Hindlimb muscle (tissue), 1 donor: Measurements from ENCODE around the gene GPRC5D. TPM values are rescaled to one million over a fixed set of nuclear protein-coding genes. Genes with fewer than 3 reads are reported as not detected.

ENCODE experiments used
- DNase-seq: peaks from one replicate; pipeline ENCODE4 v3.0.0-alpha.2; 2013
- polyA plus RNA-seq: library from polyadenylated mRNA; unstranded; fragments of 120-200 nt; gene quantifications from one replicate; pipeline ENCODE4 v1.2.1, GENCODE V29; 2013; ENCODE audit not compliant: insufficient read length

GPRC5D gene
- polyA plus RNA-seq, 1 donor = not detected

DNA sequence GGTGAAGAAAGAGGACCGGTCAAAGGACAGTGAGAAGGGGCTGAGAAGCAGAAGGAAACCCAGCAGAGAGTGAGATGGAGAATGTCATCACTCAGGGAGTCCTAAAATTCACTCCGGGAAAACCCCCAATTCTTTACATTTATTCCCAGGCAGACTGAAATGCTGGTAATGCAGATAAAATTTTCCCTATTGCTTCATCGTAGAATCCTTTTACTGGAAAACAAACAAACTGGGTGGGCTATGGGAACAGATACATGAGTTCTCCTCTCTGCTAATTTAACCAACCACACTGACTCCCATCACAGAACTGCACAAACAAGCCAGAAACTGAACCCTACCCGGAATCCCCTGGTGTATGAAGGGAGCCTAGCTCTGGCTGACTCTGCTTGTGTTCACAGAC lies 27.2 kb upstream of the GPRC5D start:
- peak; percentile 27 for DNase-seq

DNA sequence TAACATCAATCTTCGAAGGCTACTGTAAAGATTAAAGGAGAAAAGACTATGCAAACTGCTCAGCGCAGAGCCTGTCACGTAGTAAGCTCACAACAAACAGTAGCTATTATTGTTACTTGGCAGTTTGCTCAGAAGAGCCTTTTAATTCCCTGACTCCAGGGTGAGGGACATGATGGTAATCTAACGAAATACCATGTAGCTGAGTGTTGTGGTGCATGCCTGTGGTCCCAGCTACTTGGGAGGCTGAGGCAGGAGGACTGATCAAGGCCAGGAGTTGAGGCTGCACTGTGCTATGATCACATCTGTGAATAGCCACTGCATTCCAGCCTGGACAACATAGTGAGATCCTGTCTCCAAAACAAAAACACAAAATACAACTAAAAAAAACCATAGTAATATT lies 25.3 kb upstream of the GPRC5D start:
- DNase-seq = no peak

- DNase-seq = no peak
These were observed 24.4 kb upstream of the GPRC5D start for GRCh38 chr12:12976366-12976765.

GRCh38 chr12:12975322-12976077 lies 23.5 kb upstream of the GPRC5D start:
- no peak for DNase-seq

GRCh38 chr12:12974211-12974610 lies 22.2 kb upstream of the GPRC5D start:
- no peak for DNase-seq

GRCh38 chr12:12973019-12973418 lies 21.0 kb upstream of the GPRC5D start:
- DNase-seq = no peak

DNA sequence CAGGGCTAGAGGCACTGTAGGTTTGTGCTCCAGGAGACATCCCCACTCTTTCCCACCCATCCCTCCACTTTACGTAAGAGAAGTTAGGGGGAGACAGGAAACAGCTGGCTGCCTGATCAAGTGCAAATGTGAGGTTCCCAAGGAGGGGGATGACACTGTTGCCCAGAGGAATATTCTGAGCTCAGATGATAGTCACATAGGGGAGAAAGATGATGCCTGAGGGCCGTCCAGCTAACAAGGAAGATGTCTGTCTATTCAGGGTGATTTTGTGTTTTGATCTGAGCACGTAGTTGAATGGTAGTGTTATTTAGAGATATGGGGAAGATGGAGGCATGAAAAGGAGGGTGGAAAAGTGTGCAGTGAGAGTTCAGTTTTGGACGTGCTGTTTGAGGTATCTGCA lies 13.9 kb upstream of the GPRC5D start:
- no peak for DNase-seq

GRCh38 chr12:12964255-12964654 lies 12.3 kb upstream of the GPRC5D start:
- DNase-seq = no peak

DNA sequence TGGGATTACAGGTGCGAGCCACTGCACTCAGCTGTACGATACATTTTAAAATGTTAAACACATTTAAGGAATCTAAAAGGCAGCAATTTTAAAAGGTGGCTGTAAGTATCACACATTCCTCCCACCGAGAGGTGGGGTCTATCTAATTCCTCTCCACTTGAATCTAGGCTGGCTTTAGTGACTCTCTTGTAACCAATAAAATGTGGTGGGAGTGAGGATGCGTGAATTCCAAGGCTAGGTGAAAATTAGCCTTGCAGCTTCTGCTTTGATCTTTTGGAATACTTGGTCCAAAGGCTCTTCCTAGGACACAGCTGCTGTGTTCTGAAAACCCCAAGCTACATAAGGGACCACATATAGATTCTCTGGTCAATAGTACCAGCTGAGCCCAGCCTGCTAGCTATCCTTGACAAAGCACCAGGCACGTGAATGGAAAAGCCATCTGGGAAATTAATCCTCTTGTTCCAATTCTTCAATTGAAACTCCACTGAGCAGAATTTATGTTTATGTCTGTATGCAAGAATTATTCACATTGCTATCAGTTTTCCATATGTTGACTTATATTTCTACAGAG lies 8.8 kb upstream of the GPRC5D start:
- no peak for DNase-seq

- no peak for DNase-seq
These were observed 6.9 kb upstream of the GPRC5D start for GRCh38 chr12:12958886-12959285.

GRCh38 chr12:12954878-12955625 lies 3.1 kb upstream of the GPRC5D start:
- no peak for DNase-seq

DNA sequence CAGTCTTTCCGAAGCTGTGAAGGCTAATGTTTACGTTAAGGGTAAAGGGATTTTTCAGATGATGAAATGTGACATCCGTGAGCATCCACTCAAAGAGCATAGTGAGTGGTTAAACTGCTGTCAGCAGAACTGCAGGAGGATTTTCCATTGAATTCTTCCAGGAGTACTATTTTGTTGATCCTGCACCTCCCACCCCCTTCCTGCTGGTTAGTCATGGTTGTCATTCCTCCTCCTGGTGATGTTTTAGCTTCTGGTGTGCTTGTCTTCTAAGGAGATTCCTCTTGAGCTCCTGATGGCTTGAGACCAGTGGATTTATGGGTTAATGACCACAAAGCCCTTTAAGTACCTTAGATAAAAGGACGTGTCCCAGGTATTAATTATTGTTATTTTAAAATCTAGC lies 2.4 kb upstream of the GPRC5D start:
- DNase-seq = no peak

GRCh38 chr12:12951504-12951903 lies 466 bp downstream of the GPRC5D start:
- no peak for DNase-seq

DNA sequence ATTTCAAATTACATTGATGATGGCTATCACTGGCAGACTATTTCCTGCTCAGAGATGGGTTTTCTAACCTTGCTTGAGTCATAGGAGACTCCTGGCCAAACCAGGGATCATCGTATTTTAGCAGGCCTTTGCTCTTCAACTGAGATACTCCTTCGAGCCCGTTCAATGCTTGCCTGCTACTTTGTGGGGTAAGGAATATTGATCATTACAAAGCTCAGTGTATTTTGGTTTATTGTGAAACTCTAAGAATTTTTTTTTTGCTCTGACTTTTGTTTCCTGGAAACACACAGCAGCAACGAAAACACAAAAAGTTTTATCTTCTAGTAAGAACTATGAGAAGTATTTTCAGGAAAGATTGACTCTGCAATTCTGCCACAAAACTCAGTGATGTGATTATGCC lies 4.1 kb downstream of the GPRC5D start:
- DNase-seq = no peak

GRCh38 chr12:12946686-12947355 lies 5.1 kb downstream of the GPRC5D start:
- no peak for DNase-seq

GRCh38 chr12:12945591-12945990 lies 6.4 kb downstream of the GPRC5D start:
- DNase-seq = no peak

DNA sequence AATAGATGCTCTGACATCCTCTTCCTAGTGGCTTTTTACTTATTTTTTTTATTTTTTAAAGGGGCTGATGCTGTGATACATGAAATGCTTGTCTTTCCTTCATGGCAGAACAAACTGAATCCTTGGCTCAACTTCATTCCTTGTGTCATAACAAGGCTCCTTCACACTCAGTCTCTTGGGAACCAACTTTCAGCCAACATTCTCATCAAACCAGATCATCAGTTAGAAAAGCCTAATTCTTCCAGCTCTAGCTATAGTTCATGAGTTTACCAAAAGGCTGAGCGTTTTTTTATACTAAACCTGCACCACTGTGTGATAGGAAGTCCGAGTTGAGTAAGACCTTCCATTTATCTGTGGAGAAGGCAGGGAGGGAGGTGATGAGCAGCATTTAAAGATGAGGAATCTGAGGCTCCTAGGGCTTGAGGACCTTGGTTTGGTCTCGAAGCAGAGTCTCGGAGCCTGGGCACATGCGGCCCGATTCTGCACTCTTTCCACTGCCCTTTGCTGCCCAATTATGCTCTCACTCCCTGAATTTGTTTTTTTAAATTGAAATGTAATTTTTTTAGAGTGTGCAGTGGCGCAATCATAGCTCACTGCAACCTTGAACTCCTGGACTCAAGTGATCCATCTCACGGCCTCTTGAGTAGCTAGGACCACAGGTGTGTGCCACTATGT lies 8.2 kb downstream of the GPRC5D start:
- DNase-seq = peak; percentile 55

DNA sequence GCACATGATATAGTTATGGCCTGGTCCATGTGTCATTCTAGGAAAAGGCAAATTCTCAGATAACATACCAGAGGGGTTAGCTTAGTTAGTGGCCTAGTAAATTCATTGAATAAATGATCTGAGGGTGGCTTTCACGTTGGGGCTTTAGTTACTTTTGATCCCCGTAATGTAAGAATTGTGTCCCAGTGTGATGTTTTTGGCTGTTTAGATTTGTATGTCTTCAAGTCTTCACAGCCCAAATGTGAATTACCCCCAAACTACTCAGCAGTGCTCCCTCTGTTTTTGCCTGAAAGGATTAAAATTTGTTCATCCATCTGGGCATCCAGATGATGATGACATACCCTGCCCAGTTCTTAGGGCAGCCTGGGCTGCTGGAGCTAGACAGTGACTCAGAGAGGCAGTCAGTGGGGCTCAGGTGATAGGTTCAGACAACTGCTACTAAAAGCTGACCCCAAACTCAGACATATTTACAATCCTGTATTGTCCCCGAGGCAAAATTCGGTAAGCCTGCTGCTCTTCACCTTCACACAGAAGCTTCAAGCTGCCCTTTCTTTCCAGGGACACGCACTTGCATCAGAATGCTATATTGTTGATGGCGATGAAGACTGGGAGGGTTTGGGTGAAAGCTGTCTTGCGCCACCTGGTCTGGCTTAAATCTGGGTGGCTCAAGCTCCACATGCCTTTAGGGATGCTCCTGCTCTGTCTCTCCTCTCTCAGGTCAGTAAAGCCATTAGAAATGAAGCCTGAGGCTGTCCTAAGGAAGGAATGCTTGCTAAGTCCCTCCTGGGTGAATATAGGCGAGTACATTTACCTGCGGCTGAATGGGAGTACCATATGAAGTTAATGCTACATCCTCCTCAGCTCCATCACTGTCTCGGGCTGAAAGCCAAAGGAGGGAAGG lies 10.3 kb downstream of the GPRC5D start:
- no peak for DNase-seq

GRCh38 chr12:12939888-12940287 lies 12.1 kb downstream of the GPRC5D start:
- no peak for DNase-seq

DNA sequence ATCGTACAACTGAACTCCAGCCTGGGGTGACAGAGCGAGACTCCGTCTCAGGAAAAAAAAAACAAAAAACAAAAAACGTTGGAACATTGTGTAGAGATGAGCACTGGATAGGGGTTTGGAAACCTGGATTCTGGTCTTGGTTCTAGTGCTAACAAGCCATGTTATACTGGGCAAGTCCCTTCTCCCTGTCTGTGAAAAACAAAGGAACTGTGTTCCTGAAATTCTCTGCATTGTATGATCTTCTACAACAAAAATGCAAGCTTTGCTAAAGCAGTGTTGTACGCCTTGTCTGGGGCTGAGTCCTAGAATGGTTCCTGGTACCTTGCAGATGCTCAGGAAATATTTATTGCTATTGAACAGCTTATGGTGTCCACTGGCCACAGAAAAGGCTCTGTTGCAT lies 13.4 kb downstream of the GPRC5D start:
- no peak for DNase-seq

GRCh38 chr12:12936983-12937491 lies 14.9 kb downstream of the GPRC5D start:
- DNase-seq = no peak
